Left ventricle myocardium inferior (tissue), 1 donor: ENCODE data around the gene NME7. TPM values are rescaled to one million over a fixed set of nuclear protein-coding genes. Genes with fewer than 3 reads are reported as not detected.

Experiments
- DNase-seq: peaks from one replicate; pipeline ENCODE4 v3.0.0-alpha.2; 2020
- H3K27ac ChIP-seq: fragments of 200-600 bp; replicated peaks from 2 replicates; pipeline ENCODE4 v1.8.0; 2021
- H3K27me3 ChIP-seq: fragments of 200-600 bp; 2 replicates; pipeline ENCODE4 v1.8.0; 2021; ENCODE audit warnings: low read depth
- H3K36me3 ChIP-seq: fragments of 200-600 bp; 2 replicates; pipeline ENCODE4 v1.8.0; 2021
- H3K4me1 ChIP-seq: fragments of 200-600 bp; 2 replicates; pipeline ENCODE4 v1.8.0; 2021
- H3K4me3 ChIP-seq: fragments of 200-600 bp; 2 replicates; pipeline ENCODE4 v1.8.0; 2021; ENCODE audit warnings: mild to moderate bottlenecking, moderate library complexity
- H3K9me3 ChIP-seq: fragments of 200-600 bp; replicated peaks from 2 replicates; pipeline ENCODE4 v1.8.0; 2021
- intact Hi-C: fragments of 100-400 bp; cut with micrococcal nuclease; formaldehyde crosslinking; loops from one replicate; pipeline ENCODE4 v1.11.0; 2022
- total RNA-seq: library from RNA; stranded (reverse); fragmentation: NEBNext Ultra II Directional; extraction: Animal tissue kit (Norgen Biotek cat#: 25700); gene quantifications from one replicate; pipeline ENCODE4 v1.2.1, GENCODE V29; 2021
- TF ChIP-seq, protein P1 (sequence below): fragments of 200-600 bp; IDR thresholded peaks from 2 replicates; pipeline ENCODE4 v1.8.0; 2021; ENCODE audit warnings: antibody characterized with exemption, mild to moderate bottlenecking, borderline replicate concordance
- donor health status: DM: no; HTN: yes; CAD: no; lungs with severe emphysema.

Gene NME7
- total RNA-seq, 1 donor from 2014 or later = 13.1 TPM

DNA sequence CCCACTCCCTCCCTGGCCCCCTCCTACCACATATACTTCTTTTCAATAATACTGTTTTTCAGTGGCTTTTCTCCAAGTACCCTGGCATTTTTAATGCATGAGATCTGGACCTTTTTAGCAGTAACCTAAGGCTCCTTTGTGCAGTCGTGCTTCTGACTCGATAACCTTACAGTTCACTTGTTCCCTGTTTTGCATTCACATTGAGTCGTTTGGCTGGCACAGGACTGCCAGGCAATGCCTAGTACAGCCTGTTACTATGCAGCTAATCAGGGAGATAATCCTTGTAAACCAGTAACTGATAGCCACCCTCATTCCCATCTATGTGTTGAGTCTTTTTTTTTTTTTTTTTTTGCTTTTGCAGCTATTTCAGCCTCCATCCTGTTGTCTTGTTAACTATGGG is 257.4 kb downstream of the NME7 start:
- Histone ChIP-seq H3K27me3 (no peaks in the 10 kb centered on the region), H3K4me1 (peaks cover 77% of the 10 kb centered on the region), H3K9me3 (no peaks in the 10 kb centered on the region), H3K36me3 (peaks cover 36% of the 10 kb centered on the region), H3K27ac (peak overlapping the region; percentile 97), H3K4me3 (peak overlapping the region; percentile 94)
- TF ChIP-seq, protein P1, sequence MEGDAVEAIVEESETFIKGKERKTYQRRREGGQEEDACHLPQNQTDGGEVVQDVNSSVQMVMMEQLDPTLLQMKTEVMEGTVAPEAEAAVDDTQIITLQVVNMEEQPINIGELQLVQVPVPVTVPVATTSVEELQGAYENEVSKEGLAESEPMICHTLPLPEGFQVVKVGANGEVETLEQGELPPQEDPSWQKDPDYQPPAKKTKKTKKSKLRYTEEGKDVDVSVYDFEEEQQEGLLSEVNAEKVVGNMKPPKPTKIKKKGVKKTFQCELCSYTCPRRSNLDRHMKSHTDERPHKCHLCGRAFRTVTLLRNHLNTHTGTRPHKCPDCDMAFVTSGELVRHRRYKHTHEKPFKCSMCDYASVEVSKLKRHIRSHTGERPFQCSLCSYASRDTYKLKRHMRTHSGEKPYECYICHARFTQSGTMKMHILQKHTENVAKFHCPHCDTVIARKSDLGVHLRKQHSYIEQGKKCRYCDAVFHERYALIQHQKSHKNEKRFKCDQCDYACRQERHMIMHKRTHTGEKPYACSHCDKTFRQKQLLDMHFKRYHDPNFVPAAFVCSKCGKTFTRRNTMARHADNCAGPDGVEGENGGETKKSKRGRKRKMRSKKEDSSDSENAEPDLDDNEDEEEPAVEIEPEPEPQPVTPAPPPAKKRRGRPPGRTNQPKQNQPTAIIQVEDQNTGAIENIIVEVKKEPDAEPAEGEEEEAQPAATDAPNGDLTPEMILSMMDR = no peak
- no peak for DNase-seq
- intact Hi-C loops = no loop called here

GRCh38 chr1:169109561-169110134 is 257.9 kb downstream of the NME7 start:
- no peaks in the 10 kb centered on the region for H3K27me3 ChIP-seq
- intact Hi-C loops = no loop called here
- DNase-seq = peak; percentile 24
- TF ChIP-seq, protein P1 = no peak
- H3K36me3 ChIP-seq = peaks cover 34% of the 10 kb centered on the region
- H3K4me1 ChIP-seq = peaks cover 76% of the 10 kb centered on the region
- peak overlapping the region; percentile 97 for H3K27ac ChIP-seq
- peak overlapping the region; percentile 94 for H3K4me3 ChIP-seq
- no peaks in the 10 kb centered on the region for H3K9me3 ChIP-seq

- TF ChIP-seq, protein P1 = peak; percentile 44
- Histone ChIP-seq H3K4me1 (peaks cover 70% of the 10 kb centered on the region), H3K27ac (peak overlapping the region; percentile 97), H3K4me3 (peak overlapping the region; percentile 94), H3K9me3 (no peaks in the 10 kb centered on the region), H3K27me3 (no peaks in the 10 kb centered on the region), H3K36me3 (peaks cover 28% of the 10 kb centered on the region)
- intact Hi-C loops = no loop called here
- DNase-seq = peak; percentile 21
Measured at GRCh38 chr1:169108863-169109560, 258.6 kb downstream of the NME7 start.

GRCh38 chr1:169108223-169108622 is 259.4 kb downstream of the NME7 start:
- intact Hi-C loops = no loop called here
- Histone ChIP-seq H3K4me3 (peak overlapping the region; percentile 94), H3K9me3 (no peaks in the 10 kb centered on the region), H3K4me1 (peaks cover 69% of the 10 kb centered on the region), H3K36me3 (peaks cover 20% of the 10 kb centered on the region), H3K27me3 (no peaks in the 10 kb centered on the region), H3K27ac (peak overlapping the region; percentile 97)
- TF ChIP-seq, protein P1 = no peak
- DNase-seq = no peak

DNA sequence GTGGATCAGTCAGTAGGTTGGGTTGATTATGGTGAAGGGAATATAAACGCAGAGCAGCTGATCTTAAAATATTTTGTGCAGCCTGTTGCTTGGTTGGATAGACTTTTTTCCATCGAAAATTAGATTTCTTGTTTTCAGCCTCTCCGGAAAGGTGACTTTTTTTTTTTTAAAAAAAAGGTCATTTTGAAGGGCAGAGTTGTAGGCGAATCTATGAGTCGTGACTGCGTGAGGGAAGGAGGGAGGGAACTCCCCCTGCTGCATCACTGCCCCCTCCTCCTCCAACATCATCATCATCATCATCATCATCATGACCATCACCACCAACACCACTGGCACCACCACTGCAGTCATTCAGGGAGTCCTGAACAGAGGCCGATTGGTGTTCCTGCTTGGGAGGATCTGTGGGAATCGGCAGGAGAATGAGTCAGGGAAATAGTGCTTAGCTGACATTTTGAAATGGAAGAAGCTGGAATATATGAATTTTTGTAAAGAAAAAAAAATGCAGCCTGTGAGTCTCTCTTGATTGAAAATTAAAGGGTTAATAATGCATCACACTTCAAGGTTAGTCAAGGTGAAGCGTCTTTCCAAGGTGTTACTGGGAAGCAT is 259.9 kb downstream of the NME7 start:
- Histone ChIP-seq H3K4me3 (peak overlapping the region; percentile 94), H3K27me3 (no peaks in the 10 kb centered on the region), H3K36me3 (peaks cover 15% of the 10 kb centered on the region), H3K27ac (peak overlapping the region; percentile 97), H3K4me1 (peaks cover 69% of the 10 kb centered on the region), H3K9me3 (no peaks in the 10 kb centered on the region)
- DNase-seq = peak; percentile 23
- intact Hi-C loops = no loop called here
- TF ChIP-seq, protein P1 = no peak
